ENCODE data around the gene GPRIN2. TPM values are rescaled to one million over a fixed set of nuclear protein-coding genes. Genes with fewer than 3 reads are reported as not detected.
A peak's percentile ranks its signal among the peaks of the same experiment; 100 is the strongest.
"Not testable (repeated sequence)": the region's sequence is repeated elsewhere in the genome, so short reads cannot be mapped to it uniquely, and the experiment has no call there.

The GPRIN2 gene
- total RNA-seq (1.2 TPM), polyA plus RNA-seq (0.27 TPM)

DNA sequence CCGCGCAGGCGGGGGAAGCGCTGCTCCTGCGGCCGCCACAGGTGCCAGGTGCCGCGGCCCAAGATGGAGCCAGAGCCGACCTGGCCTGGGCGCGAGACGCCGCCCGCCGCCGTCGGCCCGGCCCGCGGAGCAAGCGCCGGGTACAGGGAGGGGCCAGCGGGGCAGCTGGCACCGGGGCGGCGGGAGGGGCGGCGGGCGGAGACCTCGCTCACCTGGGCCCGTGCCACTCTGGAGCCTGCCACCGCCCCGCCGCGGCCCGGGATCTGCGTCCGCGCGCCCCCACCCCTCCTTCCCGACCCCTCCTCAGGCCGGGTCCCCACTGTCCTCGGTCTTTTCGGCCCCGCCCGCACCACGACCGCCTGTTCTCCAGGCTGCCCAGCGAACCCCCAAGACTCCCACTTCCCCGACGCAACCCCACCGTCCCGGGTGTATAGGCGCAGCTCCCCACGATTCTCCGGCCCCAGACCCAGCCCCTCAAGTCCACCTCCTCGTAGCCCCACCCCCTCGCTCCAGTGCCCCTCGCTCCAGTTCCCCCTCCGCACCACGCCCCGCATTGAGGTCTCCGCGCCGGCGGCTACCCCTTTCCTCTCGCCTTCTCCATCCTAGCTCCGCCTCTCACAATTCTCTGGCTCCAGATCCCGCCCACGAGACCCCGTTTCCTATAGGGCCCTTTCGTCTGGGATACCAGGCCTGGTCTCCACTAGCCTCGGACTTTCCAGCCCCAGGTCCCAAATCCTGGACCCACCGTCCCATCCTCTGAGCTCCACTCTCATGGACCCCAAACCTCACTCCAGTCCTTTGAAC, at the start of gene GPRIN2:
Gene GPRIN2 (minus strand): TSS at position 144 of the 804 bp plus-strand sequence. CDS start 5,922 bp downstream, outside the sequence.
- no peak for DNase-seq (ENCODE audit: extremely low spot score)
- no peaks in the 10 kb centered on the region for H3K36me3 ChIP-seq (ENCODE audit: insufficient read depth)
- H3K4me3 ChIP-seq (ENCODE audit: low read depth, low read length) = peak within 1 kb of the TSS; percentile 29
- H3K4me1 ChIP-seq (ENCODE audit: insufficient read depth) = no peaks in the 10 kb centered on the region
- WGBS = 6% methylated on average over 74 of the region's 74 CpGs
- no peak within 1 kb of the TSS for H3K27ac ChIP-seq (ENCODE audit: low read depth)

- not testable (repeated sequence) for H3K27ac ChIP-seq (ENCODE audit: low read depth); H3K36me3 ChIP-seq (ENCODE audit: insufficient read depth); H3K4me3 ChIP-seq (ENCODE audit: low read depth, low read length); DNase-seq (ENCODE audit: extremely low spot score); H3K4me1 ChIP-seq (ENCODE audit: insufficient read depth)
- WGBS = 88% methylated on average over 1 of the region's 1 CpG
Measured at GRCh38 chr10:46600516-46600915, 44.1 kb upstream of the GPRIN2 start.

GRCh38 chr10:46597616-46598246, 41.3 kb upstream of the GPRIN2 start:
- H3K36me3 ChIP-seq (ENCODE audit: insufficient read depth); H3K27ac ChIP-seq (ENCODE audit: low read depth); H3K4me3 ChIP-seq (ENCODE audit: low read depth, low read length); DNase-seq (ENCODE audit: extremely low spot score); H3K4me1 ChIP-seq (ENCODE audit: insufficient read depth): not testable (repeated sequence)
- 1% methylated on average over 22 of the region's 44 CpGs for WGBS

- WGBS = 24% methylated on average over 2 of the region's 4 CpGs
- H3K27ac ChIP-seq (ENCODE audit: low read depth); DNase-seq (ENCODE audit: extremely low spot score); H3K4me1 ChIP-seq (ENCODE audit: insufficient read depth); H3K4me3 ChIP-seq (ENCODE audit: low read depth, low read length); H3K36me3 ChIP-seq (ENCODE audit: insufficient read depth): not testable (repeated sequence)
Measured at GRCh38 chr10:46596570-46596969, 40.1 kb upstream of the GPRIN2 start.

DNA sequence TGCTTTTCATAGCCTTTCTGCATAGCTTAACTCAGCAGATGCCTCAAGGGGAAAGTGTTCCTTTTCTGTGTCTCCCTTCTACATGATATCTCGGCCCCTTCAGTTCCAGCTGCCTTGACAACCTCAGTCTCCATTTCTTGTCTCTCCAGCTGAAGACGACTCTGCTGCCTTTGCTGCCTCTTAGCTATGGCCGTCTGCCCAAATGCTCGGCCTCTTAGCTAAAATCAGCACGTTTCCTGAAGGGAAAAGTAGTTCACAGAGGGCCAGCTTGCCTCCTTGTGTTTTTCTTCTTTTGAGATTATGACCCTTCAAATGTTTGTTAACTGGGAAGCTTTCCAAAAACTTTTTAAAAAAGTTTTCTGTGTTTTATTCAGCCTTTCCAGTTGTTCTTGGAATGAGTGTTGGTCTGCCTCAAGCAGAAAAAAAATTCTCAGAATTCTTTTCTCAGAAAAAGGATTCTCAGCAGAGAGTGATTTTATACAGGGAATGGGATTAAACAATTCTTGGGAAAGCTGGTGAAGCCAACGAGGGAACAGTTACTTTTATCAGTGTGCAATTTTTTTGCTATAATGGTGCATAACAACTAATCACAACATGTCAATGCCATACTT, 38.1 kb upstream of the GPRIN2 start:
- H3K36me3 ChIP-seq (ENCODE audit: insufficient read depth); H3K4me1 ChIP-seq (ENCODE audit: insufficient read depth); DNase-seq (ENCODE audit: extremely low spot score); H3K27ac ChIP-seq (ENCODE audit: low read depth); H3K4me3 ChIP-seq (ENCODE audit: low read depth, low read length): not testable (repeated sequence)
- WGBS = 14% methylated on average over 5 of the region's 6 CpGs

DNA sequence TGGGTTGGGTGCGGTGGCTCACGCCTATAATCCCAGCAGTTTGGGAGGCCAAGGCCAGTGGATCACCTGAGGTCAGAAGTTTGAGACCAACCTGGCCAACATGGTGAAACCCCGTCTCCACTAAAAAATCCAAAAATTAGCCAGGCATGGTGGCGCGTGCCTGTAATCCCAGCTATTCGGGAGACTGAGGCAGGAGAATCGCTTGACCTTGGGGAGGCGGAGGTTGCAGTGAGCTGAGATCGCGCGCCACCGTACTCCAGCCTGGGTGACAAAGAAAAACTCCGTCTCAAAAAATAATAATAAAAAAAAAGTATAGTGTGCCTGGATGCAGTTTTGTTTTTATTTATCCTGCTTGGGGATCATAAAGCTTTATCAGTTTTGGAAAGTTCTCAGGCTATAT, 36.8 kb upstream of the GPRIN2 start:
- not testable (repeated sequence) for H3K27ac ChIP-seq (ENCODE audit: low read depth); H3K36me3 ChIP-seq (ENCODE audit: insufficient read depth); DNase-seq (ENCODE audit: extremely low spot score); H3K4me1 ChIP-seq (ENCODE audit: insufficient read depth); H3K4me3 ChIP-seq (ENCODE audit: low read depth, low read length)
- WGBS = 98% methylated on average over 13 of the region's 13 CpGs

GRCh38 chr10:46591053-46591452, 34.6 kb upstream of the GPRIN2 start:
- H3K4me1 ChIP-seq (ENCODE audit: insufficient read depth); H3K27ac ChIP-seq (ENCODE audit: low read depth); H3K36me3 ChIP-seq (ENCODE audit: insufficient read depth); DNase-seq (ENCODE audit: extremely low spot score); H3K4me3 ChIP-seq (ENCODE audit: low read depth, low read length): not testable (repeated sequence)
- WGBS = 67% methylated on average over 1 of the region's 8 CpGs

GRCh38 chr10:46589589-46589988, 33.1 kb upstream of the GPRIN2 start:
- not testable (repeated sequence) for H3K27ac ChIP-seq (ENCODE audit: low read depth); H3K36me3 ChIP-seq (ENCODE audit: insufficient read depth); H3K4me1 ChIP-seq (ENCODE audit: insufficient read depth); H3K4me3 ChIP-seq (ENCODE audit: low read depth, low read length); DNase-seq (ENCODE audit: extremely low spot score)
- no CpG with 5 or more reads among the region's 3 CpGs for WGBS

- not testable (repeated sequence) for H3K27ac ChIP-seq (ENCODE audit: low read depth); H3K36me3 ChIP-seq (ENCODE audit: insufficient read depth); H3K4me3 ChIP-seq (ENCODE audit: low read depth, low read length); H3K4me1 ChIP-seq (ENCODE audit: insufficient read depth); DNase-seq (ENCODE audit: extremely low spot score)
- WGBS = no CpG with 5 or more reads among the region's 3 CpGs
Measured at GRCh38 chr10:46588221-46588620, 31.8 kb upstream of the GPRIN2 start.

- not testable (repeated sequence) for H3K4me3 ChIP-seq (ENCODE audit: low read depth, low read length); H3K27ac ChIP-seq (ENCODE audit: low read depth); DNase-seq (ENCODE audit: extremely low spot score); H3K4me1 ChIP-seq (ENCODE audit: insufficient read depth); H3K36me3 ChIP-seq (ENCODE audit: insufficient read depth)
- WGBS = no CpG with 5 or more reads among the region's 24 CpGs
Measured at GRCh38 chr10:46587546-46587945, 31.1 kb upstream of the GPRIN2 start.

GRCh38 chr10:46585246-46585645, 28.8 kb upstream of the GPRIN2 start:
- H3K4me3 ChIP-seq (ENCODE audit: low read depth, low read length); H3K27ac ChIP-seq (ENCODE audit: low read depth); H3K4me1 ChIP-seq (ENCODE audit: insufficient read depth); DNase-seq (ENCODE audit: extremely low spot score); H3K36me3 ChIP-seq (ENCODE audit: insufficient read depth): not testable (repeated sequence)
- WGBS = no CpG with 5 or more reads among the region's 13 CpGs

DNA sequence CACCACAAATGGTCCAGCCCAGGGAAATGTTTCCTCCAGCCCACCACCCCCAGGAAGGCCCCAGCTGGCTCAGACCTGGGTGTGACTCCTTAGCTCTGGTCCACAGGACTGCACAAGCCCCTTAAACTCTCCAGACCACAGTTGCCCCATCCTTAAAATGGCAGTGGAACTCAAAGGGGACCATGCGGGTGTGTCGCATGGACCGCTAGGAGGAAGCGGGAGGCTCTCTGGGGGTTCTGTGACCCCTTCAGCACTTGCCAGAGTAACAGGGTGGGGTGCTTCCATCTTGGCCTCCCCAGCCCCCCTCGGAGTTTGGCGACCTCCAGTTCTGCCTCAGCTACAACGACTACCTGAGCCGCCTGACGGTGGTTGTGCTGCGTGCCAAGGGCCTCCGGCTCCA, 27.7 kb upstream of the GPRIN2 start:
- H3K36me3 ChIP-seq (ENCODE audit: insufficient read depth); H3K4me3 ChIP-seq (ENCODE audit: low read depth, low read length); DNase-seq (ENCODE audit: extremely low spot score); H3K4me1 ChIP-seq (ENCODE audit: insufficient read depth); H3K27ac ChIP-seq (ENCODE audit: low read depth): not testable (repeated sequence)
- WGBS = 94% methylated on average over 6 of the region's 11 CpGs

DNA sequence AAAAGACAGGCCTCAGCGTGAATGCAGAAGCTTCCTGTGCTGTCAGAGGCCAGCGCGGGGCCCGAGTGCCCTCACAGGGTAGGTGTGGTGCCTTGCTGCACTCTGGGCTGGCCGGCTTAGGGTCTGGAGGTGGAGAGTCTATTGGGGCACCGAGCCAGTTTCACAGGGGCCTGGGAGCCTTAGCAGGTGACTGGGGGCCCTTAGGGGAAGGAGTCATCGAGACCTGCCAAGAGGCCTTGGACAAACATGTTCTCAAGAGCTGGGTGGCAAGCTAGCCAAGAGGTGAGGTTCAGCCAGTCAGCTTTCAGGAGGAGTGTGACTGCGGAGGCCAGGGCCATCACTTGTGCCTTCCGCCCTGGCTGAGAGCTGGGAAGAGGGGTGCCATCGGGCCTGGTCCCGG, 26.1 kb upstream of the GPRIN2 start:
- not testable (repeated sequence) for H3K36me3 ChIP-seq (ENCODE audit: insufficient read depth); H3K4me3 ChIP-seq (ENCODE audit: low read depth, low read length); DNase-seq (ENCODE audit: extremely low spot score); H3K27ac ChIP-seq (ENCODE audit: low read depth); H3K4me1 ChIP-seq (ENCODE audit: insufficient read depth)
- 42% methylated on average over 1 of the region's 11 CpGs for WGBS

- not testable (repeated sequence) for H3K27ac ChIP-seq (ENCODE audit: low read depth); H3K4me3 ChIP-seq (ENCODE audit: low read depth, low read length); H3K4me1 ChIP-seq (ENCODE audit: insufficient read depth); DNase-seq (ENCODE audit: extremely low spot score); H3K36me3 ChIP-seq (ENCODE audit: insufficient read depth)
- WGBS = 98% methylated on average over 8 of the region's 12 CpGs
Measured at GRCh38 chr10:46581997-46582396, 25.5 kb upstream of the GPRIN2 start.

All from urinary bladder (tissue), 4 donors.